Stimulated activated CD4-positive, alpha-beta T cell treated with anti-CD3 and anti-CD28 coated beads, Interleukin-1b, Interleukin-23, amount 100 ng/mL, for 4 hours (primary cell): ENCODE results near the gene HPS1.

Experiments used
- DNase-seq, 2 donors: peaks; one replicate each; pipeline ENCODE4 v3.0.0-alpha.2; 2020; ENCODE audit warnings: low read depth in 2 of 2

The HPS1 gene

GRCh38 chr10:98411768-98412167, 35.0 kb downstream of the HPS1 start:
- no peak for DNase-seq

- DNase-seq = no peak
These were observed 35.6 kb downstream of the HPS1 start for GRCh38 chr10:98411166-98411565.

GRCh38 chr10:98410759-98411158, 36.0 kb downstream of the HPS1 start:
- DNase-seq = no peak

GRCh38 chr10:98410135-98410743, 36.5 kb downstream of the HPS1 start:
- no peak for DNase-seq

- no peak for DNase-seq
These were observed 37.9 kb downstream of the HPS1 start for GRCh38 chr10:98408799-98409198.

GRCh38 chr10:98407744-98408241, 38.9 kb downstream of the HPS1 start:
- no peak for DNase-seq

GRCh38 chr10:98407017-98407743, 39.6 kb downstream of the HPS1 start:
- DNase-seq = no peak

GRCh38 chr10:98405422-98405821, 41.3 kb downstream of the HPS1 start:
- no peak for DNase-seq

- no peak for DNase-seq
These were observed 42.0 kb downstream of the HPS1 start for GRCh38 chr10:98404571-98405359.

- no peak for DNase-seq
These were observed 42.8 kb downstream of the HPS1 start for GRCh38 chr10:98403812-98404504.

- no peak for DNase-seq
These were observed 43.6 kb downstream of the HPS1 start for GRCh38 chr10:98402931-98403718.

GRCh38 chr10:98402478-98402877, 44.3 kb downstream of the HPS1 start:
- DNase-seq = no peak

GRCh38 chr10:98400482-98400881, 46.3 kb downstream of the HPS1 start:
- no peak for DNase-seq

GRCh38 chr10:98399784-98400183, 47.0 kb downstream of the HPS1 start:
- no peak for DNase-seq

- no peak for DNase-seq
These were observed 49.6 kb downstream of the HPS1 start for GRCh38 chr10:98397089-98397600.

- no peak for DNase-seq
These were observed 50.4 kb downstream of the HPS1 start for GRCh38 chr10:98396096-98397063.

GRCh38 chr10:98394851-98395440, 51.8 kb downstream of the HPS1 start:
- DNase-seq = no peak

GRCh38 chr10:98391578-98391991, 55.1 kb downstream of the HPS1 start:
- DNase-seq = no peak

GRCh38 chr10:98391065-98391464, 55.7 kb downstream of the HPS1 start:
- DNase-seq = no peak
